ENCODE measurements around the gene HDAC8. TPM values are rescaled to one million over a fixed set of nuclear protein-coding genes. Genes with fewer than 3 reads are reported as not detected.

HDAC8 gene
- total and polyA plus RNA-seq, 9 of the 15 experiments (the other 6 are each of a cell fraction or from before 2014, with no cell fraction given): 18.9 to 53.8 (median 28.7) TPM

GRCh38 chrX:72466493-72466892 is 106.2 kb downstream of the HDAC8 start (continued):
- TF ChIP-seq CBX8 (IDR thresholded peaks at IDR 0.05; ENCODE audit: borderline replicate concordance, extremely low read depth, low read depth, low read length, poor library complexity, severe bottlenecking) (no peak), ZBTB7A (IDR thresholded peaks at IDR 0.05; ENCODE audit: borderline replicate concordance, control insufficient read depth, low read depth, low read length) (no peak), ZNF184 (CRISPR knock-in tag; IDR thresholded peaks at IDR 0.05) (no peak), MEF2D (tag; conservative IDR thresholded peaks at IDR 0.05; ENCODE audit: low read depth) (no peak), DACH1 (IDR thresholded peaks at IDR 0.05; ENCODE audit: partially characterized antibody) (no peak)

- DNase-seq (ENCODE audit: extremely low read depth in 1 of 4, low spot score in 3 of 4): peak; percentile 6 to 14 (median 10)
- Histone ChIP-seq H3K9me3 (replicated peaks; ENCODE audit: control insufficient read depth, insufficient read depth, low read depth, low read length) (no peaks in the 10 kb centered on the region), H3K4me2 (ENCODE audit: insufficient read depth, low read length) (peak overlapping the region; percentile 3; the same call in 1 of the 2 replicates), H3K9me1 (ENCODE audit: control insufficient read depth, insufficient read depth, low read length) (no peaks in the 10 kb centered on the region), H3K4me3 (no peak overlapping the region), H2AFZ (ENCODE audit: low read depth, low read length) (no peak overlapping the region), H3K36me3 (ENCODE audit: control insufficient read depth, insufficient read depth, low read length) (peaks cover 5% of the 10 kb centered on the region; the same call in 1 of the 3 replicates), H3K27ac (ENCODE audit: extremely low read depth, low read depth, low read length) (no peak overlapping the region), H3K27me3 (ENCODE audit: control insufficient read depth in 2 of 2, insufficient read depth in 2 of 2, low read length in 2 of 2) (no peaks in the 10 kb centered on the region), H4K20me1 (replicated peaks; ENCODE audit: control insufficient read depth, insufficient read depth, low read length) (no peaks in the 10 kb centered on the region), H3K9ac (ENCODE audit: insufficient read depth in 1 of 2, low read depth in 2 of 2, low read length in 2 of 2) (no peak overlapping the region), H3K79me2 (ENCODE audit: control insufficient read depth, insufficient read depth, low read length) (no peaks in the 10 kb centered on the region), H3K4me1 (replicated peaks in 1 of 2; ENCODE audit: control insufficient read depth in 2 of 2, insufficient read depth in 2 of 2, low read length in 2 of 2) (peaks cover 0 to 14% of the 10 kb centered on the region in 2 experiments; a peak in 2 of 5 replicates)
- intact Hi-C loops (cut with micrococcal nuclease): no loop called here
- BruUV-seq (replicated peaks): no TSS peak
- FAIRE-seq: no peak
- ATAC-seq: no peak
- ChIA-PET CTCF (ENCODE audit: low intra/inter-chr PET ratio) (no interaction called here), POLR2A (no interaction called here)
- in situ Hi-C loops (cut with MboI): no loop called here
- WGBS (ENCODE audit: insufficient coverage, low coverage, missing lambda C conversion rate): 0% methylated on average over 1 of the region's 2 CpGs
- TF ChIP-seq ZC3H11A (IDR thresholded peaks at IDR 0.05; ENCODE audit: low read depth, low read length): no peak
- TF ChIP-seq PRMT5 (CRISPR knock-in tag; IDR thresholded peaks at IDR 0.05): no peak
- peak; percentile 31; the same call in 1 of the 2 replicates for TF ChIP-seq TAL1 (IDR thresholded peaks at IDR 0.05)
- no peak for TF ChIP-seq SAFB (IDR thresholded peaks at IDR 0.05; ENCODE audit: borderline replicate concordance, low read depth, low read length)
- TF ChIP-seq CBFA2T3 (IDR thresholded peaks at IDR 0.05): peak; percentile 69
- TF ChIP-seq DEAF1 (CRISPR knock-in tag; IDR thresholded peaks at IDR 0.05): no peak
- no peak for TF ChIP-seq EZH2 (IDR thresholded peaks at IDR 0.05; ENCODE audit: borderline replicate concordance, low read depth, low read length)
These were observed 106.8 kb downstream of the HDAC8 start for GRCh38 chrX:72465889-72466288.
